HG03558 (cell line): ENCODE results near the gene GPD2.
"Not testable (repeated sequence)": the region's sequence is repeated elsewhere in the genome, so short reads cannot be mapped to it uniquely, and the experiment has no call there.

ENCODE experiments used
- ATAC-seq: cut with Tn5 transposase; IDR thresholded peaks from one replicate; pipeline ENCODE4 v1.9.1; 2021; ENCODE audit warnings: moderate number of reproducible peaks; ENCODE audit not compliant: unreplicated experiment; ENCODE audit errors: extremely low read depth

GPD2 gene

GRCh38 chr2:156573710-156574109 lies 137.5 kb downstream of the GPD2 start:
- ATAC-seq = peak; percentile 54

- ATAC-seq = no peak
Observed at GRCh38 chr2:156574112-156574511, 137.9 kb downstream of the GPD2 start.

- no peak for ATAC-seq
Observed at GRCh38 chr2:156576005-156576404, 139.8 kb downstream of the GPD2 start.

DNA sequence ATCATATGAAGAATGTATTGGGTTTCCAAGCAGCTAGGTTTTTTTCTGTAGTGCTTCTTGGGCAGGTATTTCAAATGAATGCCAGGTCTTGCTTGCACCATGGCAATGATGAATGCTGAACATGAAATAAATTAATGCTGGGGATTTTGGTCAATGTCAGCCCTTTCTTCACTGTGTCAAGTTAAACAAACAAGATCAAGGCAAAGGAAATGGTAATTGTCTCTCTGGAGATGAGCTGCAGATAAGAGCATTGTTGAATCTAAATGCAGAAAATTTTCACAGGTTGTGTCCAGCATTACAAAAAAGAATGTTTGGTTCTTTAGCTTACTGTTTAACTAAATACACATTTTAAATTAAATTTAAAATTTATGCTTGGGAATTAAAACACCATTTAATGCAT lies 144.3 kb downstream of the GPD2 start:
- ATAC-seq = no peak

- ATAC-seq = no peak
Observed at GRCh38 chr2:156581280-156581679, 145.1 kb downstream of the GPD2 start.

DNA sequence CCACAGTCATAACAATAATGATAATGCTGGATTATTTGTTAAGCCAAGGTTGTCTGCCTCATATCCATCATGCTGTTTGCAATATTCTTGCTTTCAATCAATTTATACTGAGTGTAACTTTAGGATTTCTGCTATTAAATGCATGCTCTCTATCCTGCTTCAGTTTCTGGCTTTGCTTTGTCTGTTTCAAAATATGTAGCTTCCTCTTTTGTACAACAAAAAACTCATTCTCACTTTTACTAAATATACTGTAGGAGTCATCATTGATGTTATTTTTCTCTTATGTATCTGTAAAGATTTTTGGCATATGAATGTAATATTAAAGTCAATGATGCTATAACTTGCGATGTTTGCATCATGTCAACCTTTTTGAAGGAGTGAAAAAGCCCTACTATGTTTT lies 149.3 kb downstream of the GPD2 start:
- no peak for ATAC-seq

DNA sequence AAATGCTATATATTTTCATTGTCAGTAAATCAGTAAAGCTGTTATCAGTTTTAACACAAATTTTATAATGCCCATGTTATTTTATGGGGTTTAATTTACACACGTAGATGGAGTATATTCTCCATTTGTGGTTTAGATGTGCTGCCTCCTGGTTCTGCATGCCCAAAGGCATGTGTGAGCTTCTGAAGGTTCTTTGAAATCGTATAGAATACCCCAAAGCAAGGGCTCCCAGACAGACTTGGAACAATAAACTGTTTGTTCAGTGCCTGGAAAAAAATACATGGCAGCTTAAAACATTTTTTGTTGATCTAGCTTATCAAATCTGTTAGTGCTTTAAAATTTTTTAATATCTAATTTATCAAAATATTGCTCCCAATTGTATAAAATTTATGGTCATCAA lies 150.4 kb downstream of the GPD2 start:
- ATAC-seq = no peak

DNA sequence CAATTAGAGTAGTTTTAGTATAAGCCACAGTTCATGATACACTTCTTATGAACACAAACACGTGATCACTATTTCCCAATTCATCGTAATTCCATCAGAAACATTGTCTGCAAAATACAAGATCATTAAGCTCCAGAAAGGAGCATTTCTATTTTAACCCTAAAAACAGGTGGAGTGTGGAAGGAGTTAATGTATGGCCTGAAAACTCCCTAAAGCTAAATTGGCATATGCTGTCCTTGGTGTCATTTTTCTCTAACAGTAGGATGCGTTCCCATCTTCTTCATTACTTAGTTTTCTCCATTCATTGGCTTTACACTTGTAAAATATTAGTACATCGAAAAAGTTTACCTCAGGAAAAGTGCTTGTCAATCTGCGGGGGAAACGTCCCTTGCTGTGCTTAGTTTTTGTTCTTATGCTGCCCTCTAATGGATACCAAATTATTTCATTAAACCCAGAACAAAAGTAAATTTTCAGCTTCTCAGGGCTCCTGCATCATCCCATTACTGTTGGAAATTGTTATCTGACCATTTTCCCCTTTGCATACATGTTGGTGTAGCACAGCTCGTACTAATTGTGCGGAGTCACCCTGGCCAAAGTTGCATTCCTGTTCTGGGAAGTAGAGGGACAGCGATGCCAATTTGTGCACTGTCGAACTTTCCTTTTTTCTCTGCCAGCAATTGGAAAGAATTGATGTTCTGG lies 153.4 kb downstream of the GPD2 start:
- ATAC-seq = no peak

DNA sequence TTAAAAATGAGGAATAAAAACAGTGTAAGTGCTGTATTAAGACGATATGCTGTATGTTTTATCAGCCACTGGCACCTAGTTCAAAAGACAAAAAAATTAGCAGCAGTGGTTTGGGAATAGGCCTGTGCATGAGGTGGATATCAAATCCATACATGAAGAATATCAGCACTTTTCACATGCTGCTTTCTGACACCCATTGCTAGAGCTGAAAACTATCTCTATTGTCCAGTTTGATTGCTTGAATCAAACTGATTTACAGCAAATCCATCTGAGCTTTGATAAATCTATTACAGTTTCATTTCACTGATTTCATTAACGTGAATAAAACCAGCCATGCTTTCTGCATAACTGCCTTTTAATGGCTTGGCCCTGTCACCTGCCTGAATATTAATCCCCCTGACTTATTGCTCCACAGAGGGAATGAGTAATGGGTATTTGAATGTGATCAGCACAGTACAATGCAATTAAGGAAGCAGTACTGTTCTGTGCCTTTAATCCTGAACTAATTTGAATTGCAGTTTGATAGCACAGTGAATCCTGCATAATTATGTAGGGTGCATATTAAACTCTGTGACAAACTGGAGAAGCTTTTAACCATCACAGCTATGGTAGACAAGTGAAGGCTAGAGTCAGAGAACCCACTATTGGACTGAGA lies 154.0 kb downstream of the GPD2 start:
- no peak for ATAC-seq

DNA sequence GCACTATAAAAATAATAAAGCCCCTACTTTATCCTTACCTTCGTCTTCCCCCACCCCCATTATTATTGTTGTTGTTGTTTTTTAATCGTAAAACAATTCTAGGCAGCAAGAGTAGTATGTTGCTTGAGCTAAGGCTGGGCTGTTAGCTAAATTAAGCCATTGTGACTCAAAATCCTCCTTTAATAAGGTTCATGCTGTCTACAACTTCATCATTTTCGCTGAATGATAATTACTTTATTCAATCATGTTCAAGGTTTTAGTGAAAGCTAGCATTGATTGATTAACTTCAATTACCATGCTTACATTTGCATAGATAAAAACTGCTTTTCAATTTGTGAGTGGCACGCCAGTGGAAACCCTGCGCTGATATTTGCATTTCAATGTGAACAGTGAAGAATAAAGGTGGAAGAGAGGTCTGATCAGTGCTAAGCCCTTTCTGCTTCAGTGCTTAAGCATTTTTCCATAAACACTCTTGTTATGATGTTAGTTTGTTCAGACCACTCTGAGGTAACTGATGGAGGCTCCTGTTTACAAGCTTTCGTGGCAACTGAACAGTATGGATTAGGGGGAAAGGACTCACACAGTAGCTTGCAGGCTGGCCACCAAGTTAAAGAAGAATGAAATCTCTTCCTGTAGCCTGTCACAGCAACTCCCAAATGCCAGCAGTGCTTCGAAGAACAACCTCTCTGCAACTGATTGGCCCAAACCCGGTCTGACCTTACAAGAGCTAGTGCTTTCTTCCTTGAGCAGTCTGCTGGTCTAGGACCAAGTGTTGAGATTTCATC lies 156.8 kb downstream of the GPD2 start:
- ATAC-seq = no peak

GRCh38 chr2:156593594-156593921 lies 157.4 kb downstream of the GPD2 start:
- ATAC-seq = no peak

DNA sequence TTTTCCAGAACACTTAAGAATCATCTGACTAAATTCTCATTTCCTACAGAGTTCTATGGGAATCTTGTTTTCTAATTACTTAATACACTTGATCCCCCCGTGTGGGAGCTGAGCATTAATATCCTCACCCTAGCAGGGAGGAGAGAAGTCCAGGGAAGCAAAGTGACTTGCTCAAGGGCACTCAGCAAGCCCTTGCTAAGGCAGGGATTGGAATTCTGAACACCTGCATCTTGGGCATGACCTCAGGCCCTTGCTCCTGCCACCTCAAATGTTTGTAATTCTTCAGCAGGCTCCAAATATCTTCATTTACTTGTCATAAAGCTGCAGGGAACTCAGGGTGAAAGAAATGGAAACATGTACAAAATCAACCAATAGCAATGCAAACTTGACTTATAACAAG lies 162.4 kb downstream of the GPD2 start:
- no peak for ATAC-seq

- ATAC-seq = no peak
Observed at GRCh38 chr2:156600196-156600595, 164.0 kb downstream of the GPD2 start.

GRCh38 chr2:156601855-156602551 lies 165.8 kb downstream of the GPD2 start:
- ATAC-seq = no peak

DNA sequence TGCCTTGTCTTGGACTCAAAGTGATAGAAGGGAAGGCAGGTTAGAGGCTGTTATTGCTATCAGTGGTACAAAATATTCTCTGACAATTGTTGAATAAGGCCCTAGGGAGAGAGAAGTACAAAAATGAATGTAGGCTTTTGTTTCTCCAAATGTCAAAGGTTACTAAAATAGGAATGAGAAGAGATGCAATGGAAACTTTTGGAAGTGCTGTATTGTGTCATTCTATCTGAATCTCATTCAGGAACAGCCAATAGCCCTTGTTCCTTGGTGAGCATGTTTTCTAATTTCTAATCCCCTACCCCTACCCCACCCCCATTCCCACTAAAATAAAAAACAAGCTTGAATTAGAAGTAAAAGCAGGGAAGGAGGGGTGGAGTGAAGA lies 166.4 kb downstream of the GPD2 start:
- no peak for ATAC-seq

DNA sequence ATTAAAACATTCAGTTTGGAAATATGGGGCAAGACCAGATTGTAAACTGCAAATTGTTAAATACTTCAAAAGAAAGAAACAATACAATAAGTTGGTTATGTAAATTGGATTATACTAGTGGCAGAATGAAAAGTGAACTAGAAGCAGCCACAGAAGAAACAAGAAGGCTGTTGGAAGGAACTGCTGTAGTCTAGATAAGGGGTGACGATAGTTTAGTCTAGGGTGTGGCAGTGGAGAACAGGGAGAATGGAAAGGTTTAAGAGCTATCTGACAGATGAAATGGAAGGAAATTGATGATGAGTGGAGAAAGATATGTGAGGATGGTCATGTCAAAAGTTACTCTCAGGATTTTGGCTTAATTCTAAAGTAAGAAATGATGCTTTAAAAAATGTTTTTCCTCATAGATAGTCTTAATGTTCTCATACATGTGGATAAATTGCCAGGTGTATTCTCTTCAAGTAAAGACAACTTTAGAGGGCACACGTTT lies 179.7 kb downstream of the GPD2 start:
- ATAC-seq = no peak

- ATAC-seq = not testable (repeated sequence)
Observed at GRCh38 chr2:156618071-156618470, 181.9 kb downstream of the GPD2 start.

DNA sequence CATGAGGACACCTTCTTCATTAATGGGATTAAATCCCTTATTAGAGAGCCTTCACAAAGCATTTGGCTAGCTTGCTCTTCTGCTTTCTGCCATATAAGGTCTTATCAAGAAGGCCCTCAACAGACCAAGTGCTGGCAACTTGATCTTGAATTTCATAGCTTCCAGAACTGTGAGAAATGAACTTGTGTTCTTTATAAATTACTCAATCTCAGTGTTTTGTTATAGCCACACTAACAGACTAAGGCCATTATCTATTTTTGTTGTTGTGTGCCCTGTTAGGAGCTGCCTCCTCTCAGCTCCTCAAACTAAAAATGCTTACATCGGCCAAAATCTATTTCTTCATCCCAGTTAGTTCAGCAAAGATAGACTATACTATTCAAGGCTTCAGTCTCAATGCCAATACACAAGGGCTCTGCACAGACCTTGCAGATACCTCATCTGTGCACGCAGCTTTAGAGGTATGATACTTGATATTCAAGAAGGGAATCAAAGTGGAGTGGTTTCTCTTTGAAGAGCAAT lies 182.9 kb downstream of the GPD2 start:
- ATAC-seq = no peak

GRCh38 chr2:156622491-156622890 lies 186.3 kb downstream of the GPD2 start:
- ATAC-seq = no peak

DNA sequence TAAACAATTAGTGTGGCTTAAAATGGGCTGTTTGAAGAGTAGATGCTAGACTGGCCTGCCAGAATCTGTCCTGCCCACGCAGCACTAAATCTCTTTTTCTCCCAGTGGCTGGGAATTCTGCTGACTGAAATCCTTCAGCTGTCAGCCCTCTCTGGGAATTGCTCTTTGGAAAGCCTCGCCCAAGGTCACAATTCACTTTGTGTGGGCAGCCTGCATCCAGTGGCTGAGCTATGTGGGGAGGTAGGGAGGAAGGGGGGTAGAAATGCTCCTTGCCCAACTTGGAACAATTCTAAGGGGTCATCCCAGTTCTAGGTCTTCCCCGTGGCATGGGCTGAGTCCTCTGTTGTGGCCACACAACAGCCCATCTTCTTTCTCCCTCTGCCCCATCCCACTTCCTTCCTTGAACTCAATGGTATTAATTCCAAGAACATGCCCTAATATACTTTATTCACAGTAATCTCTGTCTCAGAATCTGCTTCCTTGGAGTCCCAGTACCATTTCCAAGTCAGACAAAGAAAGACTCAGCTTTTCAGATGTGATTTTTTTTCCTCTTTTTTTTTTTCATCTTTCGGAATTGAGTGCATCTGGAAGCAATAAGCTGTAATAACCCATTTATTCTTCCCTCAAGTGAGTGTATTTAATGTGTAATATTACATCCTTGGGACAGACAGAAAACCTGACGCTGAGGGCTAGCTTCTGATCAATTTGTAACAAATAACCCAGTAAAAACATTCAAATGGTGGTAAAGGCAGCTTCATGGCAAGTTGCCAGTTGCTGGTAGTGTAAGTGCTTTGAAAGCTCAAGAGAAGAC lies 189.4 kb downstream of the GPD2 start:
- ATAC-seq = no peak
